ENCODE measurements around the gene NANS. TPM values are rescaled to one million over a fixed set of nuclear protein-coding genes. Genes with fewer than 3 reads are reported as not detected.
A peak's percentile ranks its signal among the peaks of the same experiment; 100 is the strongest.

NANS gene
- total and polyA plus RNA-seq, 10 of the 15 experiments (the other 5 are each of a cell fraction or from before 2014, with no cell fraction given): 21.0 to 126 (median 52.3) TPM

DNA sequence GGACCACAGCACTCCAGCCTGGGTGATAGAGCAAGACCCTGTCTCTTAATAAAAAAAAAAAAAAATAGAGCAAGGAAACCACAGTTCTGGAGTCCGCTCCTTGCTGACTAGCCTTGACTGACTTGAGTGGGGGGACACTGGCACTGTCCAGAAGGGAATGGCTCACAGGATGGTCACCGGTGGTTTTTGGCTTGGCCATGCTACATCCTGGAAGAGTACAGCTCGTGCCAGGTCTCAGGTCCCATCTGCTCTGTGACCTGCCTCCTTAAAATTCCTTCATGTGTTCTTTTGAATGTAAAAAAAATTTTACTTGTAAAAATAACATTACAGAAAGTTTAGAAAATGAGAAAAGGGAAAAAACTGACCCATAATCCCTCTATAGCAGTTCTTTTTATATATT lies 5.6 kb downstream of the NANS start:
- POLR2A ChIA-PET: interaction anchor here (0.6 kb wide), 2 partner anchors 18 to 46 kb away, joined by 3 read pairs; no protein-coding TSS in a partner anchor
- intact Hi-C loops (cut with micrococcal nuclease; ENCODE audit: unreplicated experiment): no loop called here
- H3K9ac ChIP-seq (ENCODE audit: control insufficient read depth, insufficient read depth, low read length): no peak overlapping the region

DNA sequence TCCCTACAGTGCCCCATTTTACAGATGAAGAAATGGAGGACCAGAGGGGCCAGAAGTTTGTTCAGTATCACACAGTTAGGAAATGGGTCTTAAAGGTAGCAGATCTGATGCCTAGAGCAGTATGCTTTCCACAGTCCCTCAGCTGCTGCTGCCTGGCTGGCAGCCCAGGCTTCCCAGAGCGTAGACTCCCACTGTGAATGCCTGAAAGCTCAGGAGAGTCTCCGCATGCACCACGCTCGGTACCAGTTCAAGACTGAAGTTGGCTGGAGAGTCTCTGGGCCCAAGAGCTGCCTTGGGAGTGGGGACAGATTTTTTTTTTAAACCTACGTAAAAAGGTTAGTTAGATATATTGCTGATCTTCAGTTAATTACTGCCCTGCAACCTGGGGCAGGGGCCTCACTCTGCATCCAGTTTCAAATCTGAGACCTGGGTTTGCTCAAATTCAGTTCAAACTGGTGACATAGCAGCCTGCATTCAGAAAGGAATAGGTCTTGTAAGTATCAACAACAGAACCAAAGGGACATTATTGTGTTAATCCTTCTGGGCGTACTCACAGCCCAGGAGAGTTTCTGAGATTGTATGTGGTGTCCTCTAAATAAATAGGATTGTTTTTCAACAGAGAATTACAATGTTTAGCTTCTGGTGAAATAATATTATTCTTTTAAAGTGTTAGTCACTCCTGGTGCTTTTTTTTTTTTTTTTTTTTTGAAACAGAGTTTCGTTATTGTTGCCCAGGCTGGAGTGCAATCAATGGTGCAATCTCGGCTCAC lies 8.3 kb downstream of the NANS start:
- H3K27me3 ChIP-seq (replicated peaks in 1 of 2; ENCODE audit: control insufficient read depth in 2 of 2, insufficient read depth in 2 of 2, low read length in 1 of 2): no peaks in the 10 kb centered on the region
- no peak overlapping the region for H3K4me3 ChIP-seq
- no peaks in the 10 kb centered on the region for H4K20me1 ChIP-seq (ENCODE audit: control insufficient read depth, insufficient read depth)
- ATAC-seq (no peak), FAIRE-seq (no peak), DNase-seq (ENCODE audit: low read depth, low spot score) (no peak)
- intact Hi-C loops (cut with micrococcal nuclease; ENCODE audit: unreplicated experiment): no loop called here
- CTCF ChIA-PET: interaction anchor here (0.5 to 1.7 kb wide), 3 partner anchors 9 to 270 kb away, joined by 3 to 7 read pairs (median 3); no protein-coding TSS in a partner anchor
- BruUV-seq (replicated peaks): TSS peak; percentile 15
- H3K36me3 ChIP-seq (ENCODE audit: control insufficient read depth in 2 of 2, insufficient read depth in 2 of 2, low read length in 1 of 2): peaks cover 7 to 24% of the 10 kb centered on the region in 2 experiments
- 95% methylated on average over 8 of the region's 8 CpGs for WGBS (ENCODE audit: insufficient coverage, insufficient replicate concordance, low lambda C conversion rate, missing lambda C conversion rate)
- peaks cover 8% of the 10 kb centered on the region for H3K79me2 ChIP-seq (ENCODE audit: control insufficient read depth, insufficient read depth, low read length)
- RAD21 ChIA-PET (ENCODE audit: unreplicated experiment): no interaction called here
- no peak overlapping the region for H3K27ac ChIP-seq (ENCODE audit: control insufficient read depth, insufficient read depth)
- no peak overlapping the region for H3K9ac ChIP-seq (ENCODE audit: control insufficient read depth, insufficient read depth, low read length)
- POLR2A ChIA-PET: interaction anchor here (0.7 kb wide), 2 partner anchors 15 to 29 kb away, joined by 3 to 4 read pairs; no protein-coding TSS in a partner anchor
- in situ Hi-C loops (cut with MboI): loop anchor here (25.0 kb wide), 1 partner anchor 722 kb away; the partner anchor contains the start of gene ANKS6
- no peak overlapping the region for H2AFZ ChIP-seq (ENCODE audit: control insufficient read depth, low read depth, low read length)
- H3K9me3 ChIP-seq (replicated peaks; ENCODE audit: control insufficient read depth, insufficient read depth, low read length): no peaks in the 10 kb centered on the region
- 0 out of 2 replicates have a peak, but pooled peaks cover 3% of the 10 kb centered on the region for H3K4me1 ChIP-seq (ENCODE audit: control insufficient read depth, insufficient read depth, low read length)
- SMC1A ChIA-PET (ENCODE audit: uncharacterized antibody, unreplicated experiment): interaction anchor here (0.8 kb wide), 1 partner anchor 19 kb away, joined by 3 read pairs; no protein-coding TSS in a partner anchor
- no peak overlapping the region for H3K4me2 ChIP-seq (ENCODE audit: control insufficient read depth, insufficient read depth)
- no peak for TF ChIP-seq ETV6 (conservative IDR thresholded peaks at IDR 0.05 in 1 of 2, IDR thresholded peaks at IDR 0.05 in 1 of 2; ENCODE audit: borderline replicate concordance in 1 of 2, low read depth in 1 of 2)
- TF ChIP-seq TCF7 (IDR thresholded peaks at IDR 0.05; ENCODE audit: borderline replicate concordance): no peak
- TF ChIP-seq HDGF (IDR thresholded peaks at IDR 0.05): no peak
- TF ChIP-seq ZNF592 (IDR thresholded peaks at IDR 0.05): no peak
- TF ChIP-seq MXI1 (IDR thresholded peaks at IDR 0.05; ENCODE audit: low read depth, low read length): no peak
- no peak for TF ChIP-seq MEF2A (IDR thresholded peaks at IDR 0.05; ENCODE audit: insufficient read depth, low read depth, low read length)
- TF ChIP-seq SMC3 (IDR thresholded peaks at IDR 0.05; ENCODE audit: borderline replicate concordance, low read length): no peak
- TF ChIP-seq CHD4 (IDR thresholded peaks at IDR 0.05): no peak
- no peak for TF ChIP-seq SRF (IDR thresholded peaks at IDR 0.05; ENCODE audit: low read depth in 2 of 2, low read length in 2 of 2)
- TF ChIP-seq POLR2AphosphoS5 (IDR thresholded peaks at IDR 0.05; ENCODE audit: low read length): no peak

More for the DNA sequence above, 5.6 kb downstream of the NANS start:
- no peaks in the 10 kb centered on the region for H4K20me1 ChIP-seq (ENCODE audit: control insufficient read depth, insufficient read depth)
- H3K36me3 ChIP-seq (ENCODE audit: control insufficient read depth in 2 of 2, insufficient read depth in 2 of 2, low read length in 1 of 2): peaks cover 7 to 9% of the 10 kb centered on the region in 2 experiments; a peak in 3 of 4 replicates
- H3K79me2 ChIP-seq (ENCODE audit: control insufficient read depth, insufficient read depth, low read length): peaks cover 30% of the 10 kb centered on the region
- ChIA-PET RAD21 (ENCODE audit: unreplicated experiment) (no interaction called here), CTCF (interaction anchor here (1.9 kb wide), 1 partner anchor 28 kb away, joined by 5 read pairs; no protein-coding TSS in a partner anchor), SMC1A (ENCODE audit: uncharacterized antibody, unreplicated experiment) (interaction anchor here (1.3 kb wide), 1 partner anchor 75 kb away, joined by 3 read pairs; no protein-coding TSS in a partner anchor)
- no peak for FAIRE-seq
- WGBS (ENCODE audit: insufficient coverage, insufficient replicate concordance, low lambda C conversion rate, missing lambda C conversion rate): 82% methylated on average over 3 of the region's 3 CpGs
- in situ Hi-C loops (cut with MboI): loop anchor here (25.0 kb wide), 1 partner anchor 725 kb away; the partner anchor contains the start of gene ANKS6
- no peak overlapping the region for H3K27ac ChIP-seq (ENCODE audit: control insufficient read depth, insufficient read depth)
- BruUV-seq (replicated peaks): no TSS peak
- no peak overlapping the region for H3K4me3 ChIP-seq
- no peak overlapping the region for H3K4me2 ChIP-seq (ENCODE audit: control insufficient read depth, insufficient read depth)
- no peaks in the 10 kb centered on the region for H3K27me3 ChIP-seq (replicated peaks in 1 of 2; ENCODE audit: control insufficient read depth in 2 of 2, insufficient read depth in 2 of 2, low read length in 1 of 2)
- H3K9me3 ChIP-seq (replicated peaks; ENCODE audit: control insufficient read depth, insufficient read depth, low read length): no peaks in the 10 kb centered on the region
- H2AFZ ChIP-seq (ENCODE audit: control insufficient read depth, low read depth, low read length): no peak overlapping the region
- no peak for DNase-seq (ENCODE audit: low read depth, low spot score)
- 0 out of 2 replicates have a peak, but pooled peaks cover 2% of the 10 kb centered on the region for H3K4me1 ChIP-seq (ENCODE audit: control insufficient read depth, insufficient read depth, low read length)
- no peak for ATAC-seq
- TF ChIP-seq RBBP5 (conservative IDR thresholded peaks at IDR 0.05): no peak

Measured in GM12878 (cell line).